ENCODE measurements around the gene DNAH9. TPM values are rescaled to one million over a fixed set of nuclear protein-coding genes. Genes with fewer than 3 reads are reported as not detected.

DNAH9 gene
- total RNA-seq, 1 donor from 2014 or later, result 0.41 TPM

GRCh38 chr17:11637796-11638195, 39.5 kb downstream of the DNAH9 start:
- Histone ChIP-seq H3K36me3 (no peaks in the 10 kb centered on the region), H3K9me3 (no peaks in the 10 kb centered on the region), H3K27me3 (no peaks in the 10 kb centered on the region), H3K4me1 (no peaks in the 10 kb centered on the region), H3K27ac (no peak overlapping the region), H3K4me3 (no peak overlapping the region)
- TF ChIP-seq CTCF (IDR thresholded peaks at IDR 0.05), result no peak
- intact Hi-C loops (cut with DNase I), result loop anchor here (10.0 kb wide), 1 partner anchor 493 kb away; no protein-coding TSS in a partner anchor
- ATAC-seq (no peak), DNase-seq (no peak)

GRCh38 chr17:11638700-11639265, 40.5 kb downstream of the DNAH9 start:
- TF ChIP-seq CTCF (IDR thresholded peaks at IDR 0.05), result no peak
- Histone ChIP-seq H3K27me3 (no peaks in the 10 kb centered on the region), H3K9me3 (no peaks in the 10 kb centered on the region), H3K27ac (no peak overlapping the region), H3K4me3 (no peak overlapping the region), H3K36me3 (no peaks in the 10 kb centered on the region), H3K4me1 (no peaks in the 10 kb centered on the region)
- DNase-seq (no peak), ATAC-seq (no peak)
- intact Hi-C loops (cut with DNase I), result loop anchor here (10.0 kb wide), 1 partner anchor 494 kb away; no protein-coding TSS in a partner anchor

GRCh38 chr17:11639736-11640462, 41.6 kb downstream of the DNAH9 start:
- intact Hi-C loops (cut with DNase I), result loop anchor here (10.0 kb wide), 1 partner anchor 495 kb away; no protein-coding TSS in a partner anchor
- H3K36me3 ChIP-seq, result no peaks in the 10 kb centered on the region
- H3K27me3 ChIP-seq, result no peaks in the 10 kb centered on the region
- no peak for TF ChIP-seq CTCF (IDR thresholded peaks at IDR 0.05)
- ATAC-seq (no peak), DNase-seq (no peak)
- H3K4me3 ChIP-seq, result no peak overlapping the region
- no peaks in the 10 kb centered on the region for H3K9me3 ChIP-seq
- no peaks in the 10 kb centered on the region for H3K4me1 ChIP-seq
- no peak overlapping the region for H3K27ac ChIP-seq

GRCh38 chr17:11640463-11640814, 42.2 kb downstream of the DNAH9 start:
- intact Hi-C loops (cut with DNase I), result no loop called here
- H3K27ac ChIP-seq, result no peak overlapping the region
- no peak for ATAC-seq
- no peak for TF ChIP-seq CTCF (IDR thresholded peaks at IDR 0.05)
- no peaks in the 10 kb centered on the region for H3K36me3 ChIP-seq
- H3K27me3 ChIP-seq, result no peaks in the 10 kb centered on the region
- no peaks in the 10 kb centered on the region for H3K9me3 ChIP-seq
- no peak for DNase-seq
- no peaks in the 10 kb centered on the region for H3K4me1 ChIP-seq
- no peak overlapping the region for H3K4me3 ChIP-seq

GRCh38 chr17:11641521-11642275, 43.4 kb downstream of the DNAH9 start:
- DNase-seq (no peak), ATAC-seq (no peak)
- Histone ChIP-seq H3K4me1 (no peaks in the 10 kb centered on the region), H3K9me3 (no peaks in the 10 kb centered on the region), H3K27ac (no peak overlapping the region), H3K36me3 (no peaks in the 10 kb centered on the region), H3K27me3 (no peaks in the 10 kb centered on the region), H3K4me3 (no peak overlapping the region)
- no peak for TF ChIP-seq CTCF (IDR thresholded peaks at IDR 0.05)
- intact Hi-C loops (cut with DNase I), result no loop called here
